Measurements from ENCODE around the gene ENPP6.

ENPP6 gene

DNA sequence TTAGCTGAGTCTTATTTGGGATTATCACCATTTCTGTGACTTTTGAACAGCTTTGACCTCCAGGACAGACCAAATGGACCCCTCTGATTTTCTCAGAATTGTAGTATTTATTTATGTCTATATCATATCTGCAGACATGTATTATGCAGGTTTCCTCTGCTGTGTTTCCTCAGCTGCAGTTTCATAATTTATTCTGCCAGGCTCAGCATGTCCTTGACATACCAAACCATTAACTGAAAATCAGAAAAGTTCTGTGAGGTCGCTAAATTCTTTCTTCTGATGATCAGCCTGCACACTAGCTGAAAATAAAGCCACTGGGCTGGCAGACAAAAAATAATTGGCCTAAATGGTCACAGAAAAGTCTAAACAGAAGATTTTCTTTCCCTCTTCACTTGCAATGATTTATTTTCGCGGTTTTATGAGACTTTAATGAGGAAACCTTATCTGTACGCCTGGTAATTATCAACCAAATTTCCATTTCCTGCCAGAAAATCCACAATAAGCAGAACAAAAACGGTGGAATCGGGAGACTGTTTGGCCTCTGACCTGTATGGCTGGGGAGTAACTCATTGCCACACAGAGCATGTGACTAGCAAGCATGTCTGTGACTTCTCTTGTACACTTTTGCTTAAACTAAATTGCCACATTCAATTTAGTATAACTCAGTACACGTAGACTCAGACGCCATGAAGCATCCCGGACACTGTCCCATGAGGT lies 150.9 kb downstream of the ENPP6 start:
- Histone ChIP-seq H3K27ac (ENCODE audit: low read length) (no peak overlapping the region), H3K4me1 (ENCODE audit: low read length) (no peaks in the 10 kb centered on the region), H3K4me3 (ENCODE audit: low read length) (no peak overlapping the region), H4K20me1 (ENCODE audit: insufficient read depth, low read length) (no peaks in the 10 kb centered on the region), H2AFZ (ENCODE audit: low read depth, low read length) (no peak overlapping the region), H3K27me3 (ENCODE audit: low read depth, low read length) (no peaks in the 10 kb centered on the region), H3K4me2 (ENCODE audit: low read length) (no peak overlapping the region), H3K9ac (ENCODE audit: low read length) (no peak overlapping the region), H3K9me3 (ENCODE audit: insufficient read depth, low read length) (no peaks in the 10 kb centered on the region), H3K36me3 (replicated peaks; ENCODE audit: low read depth, low read length) (no peaks in the 10 kb centered on the region), H3K79me2 (ENCODE audit: low read length) (no peaks in the 10 kb centered on the region)
- TF ChIP-seq, protein P1, sequence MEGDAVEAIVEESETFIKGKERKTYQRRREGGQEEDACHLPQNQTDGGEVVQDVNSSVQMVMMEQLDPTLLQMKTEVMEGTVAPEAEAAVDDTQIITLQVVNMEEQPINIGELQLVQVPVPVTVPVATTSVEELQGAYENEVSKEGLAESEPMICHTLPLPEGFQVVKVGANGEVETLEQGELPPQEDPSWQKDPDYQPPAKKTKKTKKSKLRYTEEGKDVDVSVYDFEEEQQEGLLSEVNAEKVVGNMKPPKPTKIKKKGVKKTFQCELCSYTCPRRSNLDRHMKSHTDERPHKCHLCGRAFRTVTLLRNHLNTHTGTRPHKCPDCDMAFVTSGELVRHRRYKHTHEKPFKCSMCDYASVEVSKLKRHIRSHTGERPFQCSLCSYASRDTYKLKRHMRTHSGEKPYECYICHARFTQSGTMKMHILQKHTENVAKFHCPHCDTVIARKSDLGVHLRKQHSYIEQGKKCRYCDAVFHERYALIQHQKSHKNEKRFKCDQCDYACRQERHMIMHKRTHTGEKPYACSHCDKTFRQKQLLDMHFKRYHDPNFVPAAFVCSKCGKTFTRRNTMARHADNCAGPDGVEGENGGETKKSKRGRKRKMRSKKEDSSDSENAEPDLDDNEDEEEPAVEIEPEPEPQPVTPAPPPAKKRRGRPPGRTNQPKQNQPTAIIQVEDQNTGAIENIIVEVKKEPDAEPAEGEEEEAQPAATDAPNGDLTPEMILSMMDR (IDR thresholded peaks at IDR 0.05; ENCODE audit: low read depth, low read length), result no peak
- TF ChIP-seq EZH2phosphoT487 (IDR thresholded peaks at IDR 0.05; ENCODE audit: low read depth), result no peak

GRCh38 chr4:184064877-184065276 lies 152.8 kb downstream of the ENPP6 start:
- no peaks in the 10 kb centered on the region for H3K9me3 ChIP-seq (ENCODE audit: insufficient read depth, low read length)
- no peaks in the 10 kb centered on the region for H3K27me3 ChIP-seq (ENCODE audit: low read depth, low read length)
- H3K9ac ChIP-seq (ENCODE audit: low read length), result no peak overlapping the region
- H3K4me2 ChIP-seq (ENCODE audit: low read length), result no peak overlapping the region
- no peak overlapping the region for H3K4me3 ChIP-seq (ENCODE audit: low read length)
- no peaks in the 10 kb centered on the region for H4K20me1 ChIP-seq (ENCODE audit: insufficient read depth, low read length)
- no peak overlapping the region for H3K27ac ChIP-seq (ENCODE audit: low read length)
- H3K4me1 ChIP-seq (ENCODE audit: low read length), result no peaks in the 10 kb centered on the region
- H2AFZ ChIP-seq (ENCODE audit: low read depth, low read length), result no peak overlapping the region
- H3K36me3 ChIP-seq (replicated peaks; ENCODE audit: low read depth, low read length), result no peaks in the 10 kb centered on the region
- TF ChIP-seq, protein P1 (IDR thresholded peaks at IDR 0.05; ENCODE audit: low read depth, low read length), result no peak
- H3K79me2 ChIP-seq (ENCODE audit: low read length), result no peaks in the 10 kb centered on the region

DNA sequence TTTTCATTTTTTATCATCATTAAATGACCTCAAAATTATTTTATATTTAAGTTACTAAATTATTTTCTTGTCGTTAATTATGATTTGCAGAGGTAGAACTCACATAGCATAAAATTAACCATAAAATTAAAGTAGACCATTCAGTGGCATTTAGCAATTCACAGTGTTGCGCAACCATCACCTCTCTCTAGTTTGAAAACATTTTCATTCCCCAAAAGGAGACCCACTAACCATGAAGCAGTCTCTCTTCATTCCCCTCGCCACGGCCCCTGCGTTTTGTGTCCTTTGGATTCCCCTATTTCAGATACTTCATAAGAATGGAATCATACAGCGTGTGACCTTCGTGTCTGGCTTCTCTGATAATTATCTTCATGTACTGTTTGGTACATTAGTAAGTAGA lies 154.9 kb downstream of the ENPP6 start:
- no peaks in the 10 kb centered on the region for H3K27me3 ChIP-seq (ENCODE audit: low read depth, low read length)
- no peak for TF ChIP-seq EZH2phosphoT487 (IDR thresholded peaks at IDR 0.05; ENCODE audit: low read depth)
- TF ChIP-seq, protein P1 (IDR thresholded peaks at IDR 0.05; ENCODE audit: low read depth, low read length), result no peak
- H4K20me1 ChIP-seq (ENCODE audit: insufficient read depth, low read length), result no peaks in the 10 kb centered on the region
- H3K4me3 ChIP-seq (ENCODE audit: low read length), result no peak overlapping the region
- no peak overlapping the region for H3K27ac ChIP-seq (ENCODE audit: low read length)
- H3K4me2 ChIP-seq (ENCODE audit: low read length), result no peak overlapping the region
- H2AFZ ChIP-seq (ENCODE audit: low read depth, low read length), result no peak overlapping the region
- H3K79me2 ChIP-seq (ENCODE audit: low read length), result no peaks in the 10 kb centered on the region
- H3K4me1 ChIP-seq (ENCODE audit: low read length), result no peaks in the 10 kb centered on the region
- H3K9me3 ChIP-seq (ENCODE audit: insufficient read depth, low read length), result no peaks in the 10 kb centered on the region
- H3K36me3 ChIP-seq (replicated peaks; ENCODE audit: low read depth, low read length), result no peaks in the 10 kb centered on the region
- no peak overlapping the region for H3K9ac ChIP-seq (ENCODE audit: low read length)

DNA sequence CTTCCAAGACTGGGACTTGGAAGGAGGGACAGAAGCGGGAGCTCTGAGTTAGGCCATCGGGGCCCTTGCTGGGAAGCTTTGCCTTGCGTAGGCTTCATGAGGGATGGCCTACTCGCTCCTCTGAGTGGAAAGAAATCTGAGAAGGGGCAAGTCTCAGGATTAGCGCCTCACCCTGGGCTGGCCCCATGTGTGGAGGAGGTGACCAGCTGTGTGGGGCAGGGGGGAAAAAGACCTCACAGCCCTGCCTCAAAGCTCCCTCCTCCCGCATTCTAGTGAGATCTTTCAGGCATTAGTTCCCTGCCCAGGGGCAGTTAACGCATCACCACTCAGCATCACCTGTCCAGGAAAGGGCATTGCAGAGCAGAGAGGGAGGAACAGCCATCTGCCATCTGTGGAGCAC lies 156.1 kb downstream of the ENPP6 start:
- H3K4me3 ChIP-seq (ENCODE audit: low read length), result no peak overlapping the region
- H3K9ac ChIP-seq (ENCODE audit: low read length), result no peak overlapping the region
- H3K4me1 ChIP-seq (ENCODE audit: low read length), result no peaks in the 10 kb centered on the region
- no peak for TF ChIP-seq EZH2phosphoT487 (IDR thresholded peaks at IDR 0.05; ENCODE audit: low read depth)
- TF ChIP-seq, protein P1 (IDR thresholded peaks at IDR 0.05; ENCODE audit: low read depth, low read length), result no peak
- H3K36me3 ChIP-seq (replicated peaks; ENCODE audit: low read depth, low read length), result no peaks in the 10 kb centered on the region
- H3K9me3 ChIP-seq (ENCODE audit: insufficient read depth, low read length), result no peaks in the 10 kb centered on the region
- no peaks in the 10 kb centered on the region for H4K20me1 ChIP-seq (ENCODE audit: insufficient read depth, low read length)
- H3K79me2 ChIP-seq (ENCODE audit: low read length), result no peaks in the 10 kb centered on the region
- no peak overlapping the region for H2AFZ ChIP-seq (ENCODE audit: low read depth, low read length)
- no peaks in the 10 kb centered on the region for H3K27me3 ChIP-seq (ENCODE audit: low read depth, low read length)
- H3K27ac ChIP-seq (ENCODE audit: low read length), result no peak overlapping the region
- no peak overlapping the region for H3K4me2 ChIP-seq (ENCODE audit: low read length)
